ENCODE measurements around the gene IDI2.

- no peak for TF ChIP-seq CTCF (IDR thresholded peaks at IDR 0.05; ENCODE audit: insufficient read depth, low read length)
- no peak for TF ChIP-seq POLR2AphosphoS5 (IDR thresholded peaks at IDR 0.05; ENCODE audit: low read depth)
- no peak for TF ChIP-seq SPI1 (IDR thresholded peaks at IDR 0.05; ENCODE audit: borderline replicate concordance, low read depth)
- no peak for TF ChIP-seq GABPA (IDR thresholded peaks at IDR 0.05; ENCODE audit: low read depth)
- no peak for TF ChIP-seq REST (IDR thresholded peaks at IDR 0.05; ENCODE audit: insufficient replicate concordance, low read depth)
Measured at GRCh38 chr10:1020958-1021357, 4.7 kb downstream of the IDI2 start.
